Measurements from ENCODE around the gene OR1L1.
A peak's percentile ranks its signal among the peaks of the same experiment; 100 is the strongest.

OR1L1 gene, protein sequence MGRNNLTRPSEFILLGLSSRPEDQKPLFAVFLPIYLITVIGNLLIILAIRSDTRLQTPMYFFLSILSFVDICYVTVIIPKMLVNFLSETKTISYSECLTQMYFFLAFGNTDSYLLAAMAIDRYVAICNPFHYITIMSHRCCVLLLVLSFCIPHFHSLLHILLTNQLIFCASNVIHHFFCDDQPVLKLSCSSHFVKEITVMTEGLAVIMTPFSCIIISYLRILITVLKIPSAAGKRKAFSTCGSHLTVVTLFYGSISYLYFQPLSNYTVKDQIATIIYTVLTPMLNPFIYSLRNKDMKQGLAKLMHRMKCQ

DNA sequence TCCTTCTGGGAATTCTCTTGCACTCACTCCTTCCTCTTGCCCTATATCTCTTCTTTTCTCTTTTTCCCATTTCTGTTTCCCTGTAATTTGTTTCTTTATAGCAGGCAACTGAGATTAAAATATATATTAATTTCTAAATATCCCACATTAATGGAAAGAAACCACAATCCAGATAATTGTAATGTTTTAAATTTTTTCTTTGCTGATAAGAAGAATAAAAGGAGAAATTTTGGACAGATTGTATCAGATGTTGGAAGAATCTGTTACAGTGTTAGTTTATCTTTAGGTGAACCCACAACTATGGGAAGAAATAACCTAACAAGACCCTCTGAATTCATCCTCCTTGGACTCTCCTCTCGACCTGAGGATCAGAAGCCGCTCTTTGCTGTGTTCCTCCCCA lies at the start of gene OR1L1:
Gene OR1L1 (plus strand): TSS at position 301 of the 400 bp plus-strand sequence. CDS start 0 bp downstream, at position 301.
- H3K4me3 ChIP-seq (ENCODE audit: low read depth, low read length) = no peak within 1 kb of the TSS
- TF ChIP-seq, protein P1, sequence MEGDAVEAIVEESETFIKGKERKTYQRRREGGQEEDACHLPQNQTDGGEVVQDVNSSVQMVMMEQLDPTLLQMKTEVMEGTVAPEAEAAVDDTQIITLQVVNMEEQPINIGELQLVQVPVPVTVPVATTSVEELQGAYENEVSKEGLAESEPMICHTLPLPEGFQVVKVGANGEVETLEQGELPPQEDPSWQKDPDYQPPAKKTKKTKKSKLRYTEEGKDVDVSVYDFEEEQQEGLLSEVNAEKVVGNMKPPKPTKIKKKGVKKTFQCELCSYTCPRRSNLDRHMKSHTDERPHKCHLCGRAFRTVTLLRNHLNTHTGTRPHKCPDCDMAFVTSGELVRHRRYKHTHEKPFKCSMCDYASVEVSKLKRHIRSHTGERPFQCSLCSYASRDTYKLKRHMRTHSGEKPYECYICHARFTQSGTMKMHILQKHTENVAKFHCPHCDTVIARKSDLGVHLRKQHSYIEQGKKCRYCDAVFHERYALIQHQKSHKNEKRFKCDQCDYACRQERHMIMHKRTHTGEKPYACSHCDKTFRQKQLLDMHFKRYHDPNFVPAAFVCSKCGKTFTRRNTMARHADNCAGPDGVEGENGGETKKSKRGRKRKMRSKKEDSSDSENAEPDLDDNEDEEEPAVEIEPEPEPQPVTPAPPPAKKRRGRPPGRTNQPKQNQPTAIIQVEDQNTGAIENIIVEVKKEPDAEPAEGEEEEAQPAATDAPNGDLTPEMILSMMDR (conservative IDR thresholded peaks at IDR 0.05; ENCODE audit: low read depth, low read length) = no peak
- no peak for DNase-seq (ENCODE audit: low read depth)

DNA sequence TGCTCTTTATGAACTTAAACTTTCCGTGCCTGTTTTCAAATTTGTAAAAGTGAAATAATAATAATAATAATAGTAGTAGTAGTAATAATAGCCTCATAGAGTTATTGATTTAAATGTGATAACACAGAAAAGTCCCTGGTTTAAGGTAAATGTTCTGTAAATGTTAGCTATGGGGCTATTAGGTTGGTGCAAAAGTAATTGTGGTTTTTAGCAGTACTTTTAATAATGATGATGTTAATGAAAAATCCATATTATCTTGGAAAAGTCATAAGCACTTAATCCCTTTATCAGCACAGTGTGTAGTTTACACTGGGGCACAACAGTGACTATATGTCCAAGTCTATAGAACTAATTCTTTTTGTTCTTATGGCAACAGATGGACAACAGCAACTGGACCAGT lies 47.2 kb upstream of the OR1L1 start, which contains the start of gene OR1Q1:
Gene OR1Q1 (plus strand): TSS at position 377 of the 400 bp plus-strand sequence. CDS start 0 bp downstream, at position 377.
- TF ChIP-seq, protein P1 (conservative IDR thresholded peaks at IDR 0.05; ENCODE audit: low read depth, low read length) = no peak
- H3K4me3 ChIP-seq (ENCODE audit: low read depth, low read length) = no peak within 1 kb of the TSS
- DNase-seq (ENCODE audit: low read depth) = no peak

DNA sequence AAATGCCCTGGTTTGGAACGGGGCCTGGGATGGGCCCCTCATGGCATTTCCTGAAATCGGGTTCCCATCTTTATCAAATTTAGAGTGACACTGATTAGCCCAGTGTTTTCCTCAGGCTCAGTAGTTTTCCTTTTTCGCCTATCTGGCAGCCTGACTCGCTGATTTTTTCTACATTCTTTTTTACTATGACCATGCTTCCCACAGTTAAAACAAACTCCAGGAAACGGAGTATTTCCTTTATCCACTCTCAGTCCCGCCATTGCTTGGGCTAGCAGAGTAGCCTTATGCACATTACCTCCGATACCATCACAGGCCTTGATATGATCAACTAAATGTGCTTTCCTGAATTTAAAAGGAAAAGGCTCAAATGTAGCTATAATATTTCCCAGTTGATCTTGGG lies 41.5 kb upstream of the OR1L1 start:
- H3K4me3 ChIP-seq (ENCODE audit: low read depth, low read length) = no peak overlapping the region
- DNase-seq (ENCODE audit: low read depth) = no peak
- TF ChIP-seq, protein P1 (conservative IDR thresholded peaks at IDR 0.05; ENCODE audit: low read depth, low read length) = no peak

DNA sequence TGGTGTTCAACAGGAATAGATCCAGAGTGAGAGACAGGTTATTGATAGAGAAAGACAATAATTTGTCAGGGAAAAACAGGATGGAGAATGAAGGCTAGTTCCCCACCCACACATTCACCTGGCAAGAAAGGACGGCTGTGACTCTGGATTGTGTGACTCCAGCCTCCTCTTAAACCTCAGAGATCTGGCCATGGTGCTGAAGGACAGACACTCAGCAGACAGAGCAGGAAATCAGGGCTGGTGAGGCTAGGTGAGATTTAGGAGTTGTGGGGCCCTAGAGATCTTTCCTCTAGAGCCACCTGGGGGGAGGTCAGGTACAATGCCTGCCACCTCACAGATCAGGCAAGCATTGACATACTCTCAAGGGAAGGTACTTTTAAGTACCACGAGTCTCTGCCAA lies 19.3 kb upstream of the OR1L1 start:
- peak; percentile 2 for DNase-seq (ENCODE audit: low read depth)
- H3K4me3 ChIP-seq (ENCODE audit: low read depth, low read length) = no peak overlapping the region
- TF ChIP-seq, protein P1 (conservative IDR thresholded peaks at IDR 0.05; ENCODE audit: low read depth, low read length) = no peak

DNA sequence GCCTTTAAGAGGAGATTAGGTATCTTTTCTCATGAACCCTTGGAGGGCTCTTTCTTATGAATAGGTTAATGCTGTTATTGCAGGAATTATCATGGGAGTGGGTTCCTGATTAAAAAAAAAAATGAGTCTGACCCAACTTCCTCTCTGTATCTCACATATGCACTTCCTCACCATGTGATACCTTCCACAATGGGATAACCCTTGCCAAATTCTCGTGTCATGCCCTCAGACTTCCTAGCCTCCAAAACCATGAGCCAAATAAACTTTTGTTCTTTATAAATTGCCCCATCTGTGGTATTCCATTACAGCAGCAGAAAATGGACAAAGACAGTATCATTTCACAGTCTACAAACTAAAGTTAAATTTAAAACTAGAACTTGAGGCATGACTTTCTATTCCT lies 5.1 kb upstream of the OR1L1 start:
- DNase-seq (ENCODE audit: low read depth) = no peak
- no peak overlapping the region for H3K4me3 ChIP-seq (ENCODE audit: low read depth, low read length)
- TF ChIP-seq, protein P1 (conservative IDR thresholded peaks at IDR 0.05; ENCODE audit: low read depth, low read length) = no peak

DNA sequence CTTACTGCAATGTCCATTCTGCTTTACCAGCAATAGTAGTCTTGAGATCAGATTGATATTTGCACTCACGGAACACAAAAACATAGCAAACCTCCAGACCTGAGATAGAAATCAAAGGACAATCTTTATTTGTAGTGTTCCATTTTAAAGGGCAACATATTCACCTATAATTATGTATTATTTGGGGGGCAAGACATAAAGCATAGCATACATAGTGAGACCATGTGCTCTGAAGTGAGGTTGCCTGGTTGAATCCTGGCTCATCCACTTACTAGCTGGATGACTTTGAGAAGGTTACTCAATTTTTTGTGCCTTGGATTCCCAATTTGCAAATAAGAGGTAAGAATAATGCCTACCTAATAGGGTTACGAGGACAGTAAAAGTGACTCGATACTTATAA lies 4.0 kb upstream of the OR1L1 start, which contains the start of gene OR1B1:
Gene OR1B1 (minus strand): TSS at position 101 of the 400 bp plus-strand sequence.
- TF ChIP-seq, protein P1 (conservative IDR thresholded peaks at IDR 0.05; ENCODE audit: low read depth, low read length) = no peak
- no peak for DNase-seq (ENCODE audit: low read depth)
- no peak within 1 kb of the TSS for H3K4me3 ChIP-seq (ENCODE audit: low read depth, low read length)

DNA sequence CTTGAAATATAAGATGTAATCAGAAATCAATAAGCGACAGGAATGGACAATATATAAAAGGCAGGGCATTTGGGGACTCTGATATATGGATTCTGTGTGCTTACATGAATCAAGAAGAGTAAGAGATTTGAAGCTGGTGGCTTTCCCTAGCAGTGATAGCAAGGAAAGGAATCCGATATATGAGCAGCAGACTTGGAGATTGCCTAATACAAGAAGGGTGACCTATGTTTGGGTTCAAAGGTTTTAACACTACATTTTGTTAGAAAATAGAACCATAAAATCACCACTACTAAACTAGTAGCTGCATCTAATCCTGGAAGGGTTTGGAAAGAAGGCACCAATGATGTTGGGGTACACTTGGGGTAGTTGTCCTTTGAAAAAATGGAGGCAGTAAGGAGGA lies 11.0 kb downstream of the OR1L1 start:
- no peak for DNase-seq (ENCODE audit: low read depth)
- no peak overlapping the region for H3K4me3 ChIP-seq (ENCODE audit: low read depth, low read length)
- TF ChIP-seq, protein P1 (conservative IDR thresholded peaks at IDR 0.05; ENCODE audit: low read depth, low read length) = no peak

Measured in choroid plexus epithelial cell (primary cell).